CD4-positive, alpha-beta T cell (primary cell): ENCODE data around the gene APOA4. TPM values are rescaled to one million over a fixed set of nuclear protein-coding genes. Genes with fewer than 3 reads are reported as not detected.

Experiments used
- ATAC-seq: fragments of 200-7000 bp; cut with Tn5 transposase; one replicate; pipeline ENCODE4 v1.10.0; 2022; ENCODE audit warnings: mild to moderate bottlenecking; ENCODE audit not compliant: poor library complexity
- CTCF ChIA-PET: fragments of 350-600 bp; sonication (Branson Sonifier 250); formaldehyde crosslinking; loops from one replicate; lab custom pipeline; 2021; ENCODE audit warnings: antibody characterized with exemption, inconsistent platforms; lab: Charles Lee
- POLR2A ChIA-PET: fragments of 350-600 bp; sonication (Branson Sonifier 250); formaldehyde crosslinking; loops from one replicate; lab custom pipeline; 2021; ENCODE audit warnings: antibody characterized with exemption, inconsistent platforms; lab: Charles Lee
- DNase-seq, 14 experiments: peaks; one replicate each; pipeline ENCODE4 v3.0.0-alpha.2; 2013 to 2020; ENCODE audit warnings: mixed read lengths in 2 of 14
- H3K27ac ChIP-seq, 2 donors: one replicate each; pipeline versions ENCODE4 v1.5.1 to v1.7.0; 2013; ENCODE audit warnings: low read length in 2 of 2, low read depth in 1 of 2, mild to moderate bottlenecking in 1 of 2
- H3K27me3 ChIP-seq, 2 experiments: 1 replicate in 1 of 2; 2 replicates in 1 of 2; pipeline versions ENCODE4 v1.6.1 to v1.7.0; 2013; ENCODE audit warnings: low read length in 2 of 2, control low read depth in 1 of 2, mild to moderate bottlenecking in 1 of 2, moderate library complexity in 1 of 2; ENCODE audit not compliant: insufficient read depth in 2 of 2, control insufficient read depth in 1 of 2
- H3K36me3 ChIP-seq: one replicate; pipeline ENCODE4 v1.6.1; 2013; ENCODE audit warnings: low read length, control low read depth; ENCODE audit not compliant: insufficient read depth
- H3K4me1 ChIP-seq: one replicate; pipeline ENCODE4 v1.6.1; 2013; ENCODE audit warnings: low read length, control low read depth; ENCODE audit not compliant: insufficient read depth
- H3K4me3 ChIP-seq: one replicate; pipeline ENCODE4 v1.5.1; 2013; ENCODE audit warnings: mild to moderate bottlenecking, low read length, moderate library complexity
- H3K9me3 ChIP-seq, 2 experiments: 1 replicate in 1 of 2; 2 replicates in 1 of 2; pipeline versions ENCODE4 v1.6.1 to v1.7.0; 2013; ENCODE audit warnings: low read length in 2 of 2, mild to moderate bottlenecking in 2 of 2, control low read depth in 1 of 2, moderate library complexity in 1 of 2; ENCODE audit not compliant: control insufficient read depth in 1 of 2, insufficient read depth in 1 of 2
- H3K27ac Mint-ChIP-seq: one replicate; pipeline ENCODE4 v1.8.0; 2020; ENCODE audit warnings: mixed read lengths
- H3K27me3 Mint-ChIP-seq: one replicate; pipeline ENCODE4 v1.8.0; 2021; ENCODE audit warnings: mixed read lengths
- H3K36me3 Mint-ChIP-seq: one replicate; pipeline ENCODE4 v1.8.0; 2021; ENCODE audit warnings: low read depth, mixed read lengths
- H3K4me1 Mint-ChIP-seq: one replicate; pipeline ENCODE4 v1.8.0; 2021; ENCODE audit warnings: low read depth, mixed read lengths
- H3K4me3 Mint-ChIP-seq: one replicate; pipeline ENCODE4 v1.8.0; 2020; ENCODE audit warnings: mild to moderate bottlenecking, mixed read lengths
- H3K9me3 Mint-ChIP-seq: one replicate; pipeline ENCODE4 v1.8.0; 2020; ENCODE audit warnings: mixed read lengths
- CTCF ChIP-seq: fragments of 200-600 bp; IDR thresholded peaks from one replicate; pipeline ENCODE4 v1.8.0; 2022; ENCODE audit warnings: antibody characterized with exemption, mild to moderate bottlenecking
- intact Hi-C, 2 experiments: fragments of 100-400 bp; cut with DNase I in 1 of 2; cut with micrococcal nuclease in 1 of 2; formaldehyde crosslinking; loops; one replicate each; pipeline versions ENCODE4 v1.15.1 to v1.9.0; 2023 to 2025; cut with DNase I, micrococcal nuclease
- total RNA-seq, 174 experiments: library from RNA in 2 of 174; stranded (reverse) in 2 of 174; gene quantifications; one replicate each; pipeline ENCODE4 v1.2.3 and lab custom pipeline; 2021 to 2026

APOA4 gene
- total RNA-seq, 2 experiments from 2014 or later, result not detected

DNA sequence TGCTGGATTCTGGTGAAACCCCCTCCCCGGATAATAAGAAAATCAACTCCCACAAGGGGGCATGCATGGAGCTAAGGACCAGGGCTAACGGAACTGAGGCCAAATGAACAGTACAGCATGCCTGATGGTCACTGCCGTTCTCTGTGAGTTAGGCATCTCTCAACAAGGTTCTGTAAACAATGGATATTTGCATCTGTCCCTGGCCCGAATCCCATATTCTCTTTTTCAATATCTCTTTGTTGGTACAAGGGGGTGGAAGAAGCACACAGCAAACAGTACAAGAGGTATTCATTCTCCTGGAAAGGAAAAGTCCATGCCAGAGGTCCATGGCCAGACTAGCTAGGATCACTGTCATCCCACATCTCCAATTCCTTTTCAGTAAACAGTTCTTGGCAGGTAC lies 46.5 kb upstream of the APOA4 start:
- Mint-ChIP-seq H3K36me3 (peaks cover 100% of the 10 kb centered on the region), H3K27ac (no peak overlapping the region), H3K4me1 (peaks cover 7% of the 10 kb centered on the region), H3K27me3 (no peaks in the 10 kb centered on the region), H3K4me3 (no peak overlapping the region), H3K9me3 (no peaks in the 10 kb centered on the region)
- ATAC-seq (no peak), DNase-seq (no peak)
- Histone ChIP-seq H3K27ac (no peak overlapping the region), H3K4me3 (no peak overlapping the region), H3K36me3 (peaks cover 92% of the 10 kb centered on the region), H3K9me3 (no peaks in the 10 kb centered on the region), H3K27me3 (no peaks in the 10 kb centered on the region), H3K4me1 (no peaks in the 10 kb centered on the region)
- ChIA-PET POLR2A (interaction anchor here (1.3 kb wide), 1 partner anchor 16 kb away, joined by 3 read pairs; no protein-coding TSS in a partner anchor), CTCF (interaction anchor here (1.3 to 1.5 kb wide), 2 partner anchors 10 to 78 kb away, joined by 3 read pairs; partner anchors contain the start of gene APOA5)
- intact Hi-C loops, result no loop called here
- TF ChIP-seq CTCF, result no peak

- Histone ChIP-seq H3K4me3 (no peak overlapping the region), H3K9me3 (no peaks in the 10 kb centered on the region), H3K27me3 (no peaks in the 10 kb centered on the region), H3K27ac (no peak overlapping the region), H3K4me1 (no peaks in the 10 kb centered on the region), H3K36me3 (peaks cover 92% of the 10 kb centered on the region)
- no peaks in the 10 kb centered on the region for H3K27me3 Mint-ChIP-seq
- no peak overlapping the region for H3K4me3 Mint-ChIP-seq
- intact Hi-C loops, result no loop called here
- no peaks in the 10 kb centered on the region for H3K9me3 Mint-ChIP-seq
- POLR2A ChIA-PET, result interaction anchor here (1.4 kb wide), 1 partner anchor 15 kb away, joined by 3 read pairs; no protein-coding TSS in a partner anchor
- H3K27ac Mint-ChIP-seq, result no peak overlapping the region
- DNase-seq, result no peak
- H3K36me3 Mint-ChIP-seq, result peaks cover 96% of the 10 kb centered on the region
- no peak for TF ChIP-seq CTCF
- peaks cover 7% of the 10 kb centered on the region for H3K4me1 Mint-ChIP-seq
- CTCF ChIA-PET, result interaction anchor here (0.9 kb wide), 1 partner anchor 237 kb away, joined by 3 read pairs; no protein-coding TSS in a partner anchor
- no peak for ATAC-seq
These were observed 45.0 kb upstream of the APOA4 start for GRCh38 chr11:116868066-116868465.

DNA sequence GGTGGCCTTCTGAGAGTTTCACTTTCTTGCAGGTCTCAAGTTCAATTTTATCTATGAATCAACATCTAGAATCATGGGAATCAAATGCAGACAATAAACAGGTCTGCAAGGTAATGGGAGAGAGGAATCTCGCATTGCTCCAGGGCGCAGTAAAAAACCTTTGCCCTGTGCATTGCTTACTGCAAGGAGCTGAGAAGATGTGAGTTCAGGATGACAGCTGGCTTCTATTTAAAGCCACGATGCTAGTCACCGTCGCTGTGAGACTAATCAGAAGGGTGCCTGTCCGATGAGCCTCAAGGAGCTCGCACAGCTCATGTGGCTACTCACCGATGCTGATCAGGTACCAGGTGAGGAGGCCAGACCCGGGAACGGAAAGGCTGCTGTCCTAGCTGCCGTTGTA lies 44.5 kb upstream of the APOA4 start:
- H3K9me3 ChIP-seq, result no peaks in the 10 kb centered on the region
- CTCF ChIA-PET, result interaction anchor here (0.9 kb wide), 1 partner anchor 238 kb away, joined by 3 read pairs; no protein-coding TSS in a partner anchor
- peaks cover 93% of the 10 kb centered on the region for H3K36me3 Mint-ChIP-seq
- no peaks in the 10 kb centered on the region for H3K27me3 Mint-ChIP-seq
- DNase-seq, result no peak
- H3K27me3 ChIP-seq, result no peaks in the 10 kb centered on the region
- H3K36me3 ChIP-seq, result peaks cover 92% of the 10 kb centered on the region
- intact Hi-C loops, result no loop called here
- no peak overlapping the region for H3K4me3 ChIP-seq
- no peak overlapping the region for H3K27ac Mint-ChIP-seq
- no peaks in the 10 kb centered on the region for H3K4me1 ChIP-seq
- no peak overlapping the region for H3K4me3 Mint-ChIP-seq
- ATAC-seq, result no peak
- POLR2A ChIA-PET, result interaction anchor here (1.4 kb wide), 1 partner anchor 14 kb away, joined by 3 read pairs; no protein-coding TSS in a partner anchor
- TF ChIP-seq CTCF, result no peak
- peaks cover 7% of the 10 kb centered on the region for H3K4me1 Mint-ChIP-seq
- no peaks in the 10 kb centered on the region for H3K9me3 Mint-ChIP-seq
- H3K27ac ChIP-seq, result no peak overlapping the region
